K562 (cell line): ENCODE measurements around the gene AHNAK. TPM values are rescaled to one million over a fixed set of nuclear protein-coding genes. Genes with fewer than 3 reads are reported as not detected.

ENCODE experiments used
- BDP1 ChIP-seq: IDR thresholded peaks from 3 replicates; pipeline ENCODE4 v1.6.1; 2011; ENCODE audit not compliant: insufficient read length, insufficient read depth
- CAMTA2 ChIP-seq: fragments of 250-450 bp; sonication (Bioruptor Pico); conservative IDR thresholded peaks from 2 replicates; pipeline ENCODE4 v1.5.1; 2022
- CHD1 ChIP-seq: fragments of 200-600 bp; sonication (generic); IDR thresholded peaks from one replicate; pipeline ENCODE4 v1.6.1; 2012; ENCODE audit warnings: mild to moderate bottlenecking, moderate library complexity, low read length, inconsistent platforms
- HDAC1 ChIP-seq, 2 experiments: fragments of 450-650 bp; IDR thresholded peaks; 2 replicates each; pipeline ENCODE4 v1.6.1; 2016 to 2017; ENCODE audit warnings: inconsistent platforms in 1 of 2, mild to moderate bottlenecking in 1 of 2, moderate library complexity in 1 of 2
- HDGF ChIP-seq: fragments of 450-650 bp; IDR thresholded peaks from 2 replicates; pipeline ENCODE4 v1.6.1; 2016
- KAT7 ChIP-seq: sonication (generic); formaldehyde crosslinking; IDR thresholded peaks from 2 replicates; pipeline ENCODE4 v1.8.0; 2022; ENCODE audit warnings: missing genetic modification reagents, mild to moderate bottlenecking, borderline replicate concordance
- KDM2B ChIP-seq: fragments of 250-450 bp; sonication (Bioruptor Pico); IDR thresholded peaks from 2 replicates; pipeline ENCODE4 v1.8.0; 2021; ENCODE audit warnings: mild to moderate bottlenecking, moderate library complexity
- KDM4B ChIP-seq, 2 experiments: fragments of 450-650 bp in 1 of 2; sonication (generic) in 1 of 2; IDR thresholded peaks; 2 replicates each; pipeline ENCODE4 v1.6.1; 2016 to 2017; ENCODE audit warnings: borderline replicate concordance in 2 of 2, antibody characterized with exemption in 1 of 2, low read depth in 1 of 2, mild to moderate bottlenecking in 1 of 2
- MYC ChIP-seq, 2 experiments: fragments of 250-450 bp in 1 of 2; sonication (Bioruptor Pico) in 1 of 2; IDR thresholded peaks; 2 replicates each; pipeline versions ENCODE4 v1.5.1 to v1.6.1; 2012 to 2021; ENCODE audit warnings: low read depth in 2 of 2, borderline replicate concordance in 1 of 2, improper control_type of control experiment in 1 of 2, low read length in 1 of 2, mild to moderate bottlenecking in 1 of 2, moderate library complexity in 1 of 2
- MYNN ChIP-seq, 2 experiments: sonication (generic); formaldehyde crosslinking in 1 of 2; IDR thresholded peaks; 2 replicates each; pipeline versions ENCODE4 v1.5.0 to v1.6.1; 2016 to 2020; ENCODE audit warnings: antibody characterized with exemption in 1 of 2, missing genetic modification reagents in 1 of 2
- NELFE ChIP-seq: IDR thresholded peaks from 2 replicates; pipeline ENCODE4 v1.6.1; 2011; ENCODE audit warnings: mild to moderate bottlenecking; ENCODE audit not compliant: insufficient read depth, insufficient read length
- NR4A1 ChIP-seq, 2 experiments: fragments of 250-450 bp in 1 of 2; fragments of 450-650 bp in 1 of 2; sonication (Bioruptor Pico) in 1 of 2; IDR thresholded peaks; 2 replicates each; pipeline versions ENCODE4 v1.4.0 to v1.6.1; 2016 to 2020; ENCODE audit warnings: mild to moderate bottlenecking in 2 of 2, missing compliant biosample characterization in 1 of 2, missing genetic modification characterization in 1 of 2, moderate library complexity in 1 of 2
- POU5F1 ChIP-seq: fragments of 150-350 bp; IDR thresholded peaks from 2 replicates; pipeline ENCODE4 v1.6.1; 2014; ENCODE audit warnings: borderline replicate concordance, low read length, low read depth, mild to moderate bottlenecking; ENCODE audit not compliant: partially characterized antibody
- RBM17 ChIP-seq: fragments of 200-400 bp; formaldehyde crosslinking; IDR thresholded peaks from 2 replicates; pipeline ENCODE4 v1.6.1; 2017; ENCODE audit warnings: low read depth, mild to moderate bottlenecking, low read length, borderline replicate concordance
- RFX7 ChIP-seq: fragments of 250-450 bp; sonication (Bioruptor Pico); IDR thresholded peaks from 2 replicates; pipeline ENCODE4 v1.5.1; 2021; ENCODE audit warnings: mild to moderate bottlenecking
- SP1 ChIP-seq: sonication (generic); formaldehyde crosslinking; IDR thresholded peaks from 2 replicates; pipeline ENCODE4 v1.8.1; 2022; ENCODE audit warnings: mild to moderate bottlenecking, missing genetic modification reagents
- TFAP4 ChIP-seq: sonication (generic); formaldehyde crosslinking; IDR thresholded peaks from 2 replicates; pipeline ENCODE4 v1.8.0; 2022; ENCODE audit warnings: missing genetic modification reagents, mild to moderate bottlenecking, moderate library complexity, borderline replicate concordance
- TGIF2 ChIP-seq: sonication (generic); formaldehyde crosslinking; IDR thresholded peaks from 2 replicates; pipeline ENCODE4 v1.8.1; 2022; ENCODE audit warnings: mild to moderate bottlenecking, missing genetic modification reagents, moderate library complexity
- THRAP3 ChIP-seq: fragments of 450-650 bp; IDR thresholded peaks from 2 replicates; pipeline ENCODE4 v1.6.1; 2016; ENCODE audit warnings: mild to moderate bottlenecking, inconsistent platforms, borderline replicate concordance
- ZBTB49 ChIP-seq: sonication (generic); formaldehyde crosslinking; IDR thresholded peaks from 2 replicates; pipeline ENCODE4 v1.8.0; 2022; ENCODE audit warnings: missing genetic modification reagents, mild to moderate bottlenecking, borderline replicate concordance
- ZBTB8A ChIP-seq: fragments of 450-650 bp; IDR thresholded peaks from 2 replicates; pipeline ENCODE4 v1.6.1; 2018; ENCODE audit warnings: mild to moderate bottlenecking, moderate library complexity; ENCODE audit not compliant: partially characterized antibody
- ZSCAN32 ChIP-seq: fragments of 450-650 bp; formaldehyde crosslinking; IDR thresholded peaks from 2 replicates; pipeline ENCODE4 v1.4.0; 2020; ENCODE audit warnings: mild to moderate bottlenecking, moderate library complexity
- polyA plus RNA-seq, 8 experiments: library from polyadenylated mRNA; depleted of rRNA in 4 of 8; stranded (reverse) in 5 of 8; unstranded in 3 of 8; fragments of >200 nt; fragmentation: Nextera tagmentation in 2 of 8; fragmentation: Illumina TruSeq in 1 of 8; extraction: Ambion mirVana in 2 of 8; extraction: Trizol in 1 of 8; gene quantifications; 2 replicates each; pipeline versions ENCODE4 v1.2.1 to v1.2.3, GENCODE V29; 2011 to 2014; ENCODE audit warnings: inconsistent platforms in 1 of 8, missing spikeins in 1 of 8
- total RNA-seq, 7 experiments: library from RNA; depleted of rRNA in 6 of 7; stranded (reverse); fragments of >200 nt in 6 of 7; fragmentation: Illumina TruSeq in 2 of 7; extraction: Trizol in 2 of 7; gene quantifications; 2 replicates each; pipeline versions ENCODE4 v1.2.1 to v1.2.3, GENCODE V29; 2011 to 2021; ENCODE audit warnings: low replicate concordance in 1 of 7
- TF ChIP-seq, protein P1 (sequence below): IDR thresholded peaks from 2 replicates; pipeline ENCODE4 v1.6.1; 2012; ENCODE audit warnings: low read depth, low read length, improper control_type of control experiment, borderline replicate concordance

The AHNAK gene
- total and polyA plus RNA-seq, 9 of the 15 experiments (the other 6 are each of a cell fraction or from before 2014, with no cell fraction given) = 1.5 to 89.7 (median 45.0) TPM

DNA sequence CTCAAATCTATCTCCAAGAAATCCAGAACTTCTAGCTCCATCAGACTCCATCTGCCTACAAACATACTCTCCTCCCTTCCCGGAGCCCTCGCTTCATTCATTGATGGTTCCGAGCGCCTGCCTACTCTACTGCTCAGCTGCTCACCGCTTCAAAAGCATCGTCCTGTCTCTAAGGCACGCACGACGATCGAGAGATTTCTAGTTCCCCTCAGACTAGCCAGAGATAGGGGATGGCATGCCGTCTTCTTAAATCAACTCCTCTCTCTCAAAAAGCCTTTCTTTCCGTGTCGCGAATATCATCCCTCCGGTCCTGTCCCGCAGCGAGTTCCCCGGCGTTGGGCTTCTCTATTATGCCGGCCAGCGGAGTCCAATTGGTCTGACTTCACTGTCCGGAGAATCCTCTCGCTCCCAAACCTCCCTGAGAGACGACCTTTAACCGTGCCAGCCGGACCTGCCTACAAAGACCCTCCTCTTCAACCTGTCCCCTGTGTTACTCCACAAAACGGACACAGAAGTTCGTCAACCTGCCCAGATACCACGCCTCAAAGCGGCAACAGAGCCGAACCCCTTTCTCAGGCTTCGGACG is 26.5 kb upstream of the AHNAK start (continued):
- TF ChIP-seq ZBTB49 (CRISPR knock-in tag) = 0 out of 2 replicates have a peak, but pooled peaks have one; percentile 23
- TF ChIP-seq MYC (IDR thresholded peaks at IDR 0.05; ENCODE audit: low read depth, low read length) = no peak
- peak; percentile 76; the same call in 1 of the 2 replicates for TF ChIP-seq MYC (CRISPR knock-in tag; IDR thresholded peaks at IDR 0.05; ENCODE audit: borderline replicate concordance, low read depth)
- TF ChIP-seq ZBTB8A = no peak
- TF ChIP-seq CAMTA2 = no peak
- no peak for TF ChIP-seq KDM4B (IDR thresholded peaks at IDR 0.05; ENCODE audit: borderline replicate concordance in 2 of 2, low read depth in 1 of 2)
- no peak for TF ChIP-seq RFX7
- no peak for TF ChIP-seq ZSCAN32 (CRISPR knock-in tag)
- TF ChIP-seq SP1 (CRISPR knock-in tag) = no peak
- no peak for TF ChIP-seq BDP1
- TF ChIP-seq KDM2B (CRISPR knock-in tag) = no peak
- no peak for TF ChIP-seq POU5F1
- no peak for TF ChIP-seq TGIF2 (CRISPR knock-in tag)
- TF ChIP-seq HDAC1 (IDR thresholded peaks at IDR 0.05) = peak in 1 of 2 experiments; percentile 29; a peak in 1 of 4 replicates
- no peak for TF ChIP-seq KAT7
- TF ChIP-seq HDGF = no peak; the same call in 1 of the 2 replicates
- no peak for TF ChIP-seq RBM17
- TF ChIP-seq, protein P1, sequence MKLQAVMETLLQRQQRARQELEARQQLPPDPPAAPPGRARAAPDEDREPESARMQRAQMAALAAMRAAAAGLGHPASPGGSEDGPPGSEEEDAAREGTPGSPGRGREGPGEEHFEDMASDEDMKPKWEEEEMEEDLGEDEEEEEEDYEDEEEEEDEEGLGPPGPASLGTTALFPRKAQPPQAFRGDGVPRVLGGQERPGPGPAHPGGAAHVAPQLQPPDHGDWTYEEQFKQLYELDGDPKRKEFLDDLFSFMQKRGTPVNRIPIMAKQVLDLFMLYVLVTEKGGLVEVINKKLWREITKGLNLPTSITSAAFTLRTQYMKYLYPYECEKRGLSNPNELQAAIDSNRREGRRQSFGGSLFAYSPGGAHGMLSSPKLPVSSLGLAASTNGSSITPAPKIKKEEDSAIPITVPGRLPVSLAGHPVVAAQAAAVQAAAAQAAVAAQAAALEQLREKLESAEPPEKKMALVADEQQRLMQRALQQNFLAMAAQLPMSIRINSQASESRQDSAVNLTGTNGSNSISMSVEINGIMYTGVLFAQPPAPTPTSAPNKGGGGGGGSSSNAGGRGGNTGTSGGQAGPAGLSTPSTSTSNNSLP = no peak
- TF ChIP-seq CHD1 = peak; percentile 81
- TF ChIP-seq MYNN (IDR thresholded peaks at IDR 0.05) = no peak
- TF ChIP-seq MYNN (CRISPR knock-in tag; IDR thresholded peaks at IDR 0.05) = no peak
- no peak for TF ChIP-seq TFAP4
- TF ChIP-seq NR4A1 (CRISPR knock-in tag; IDR thresholded peaks at IDR 0.05) = no peak
- TF ChIP-seq NR4A1 (tag; IDR thresholded peaks at IDR 0.05) = no peak
- no peak for TF ChIP-seq NELFE
- 0 out of 2 replicates have a peak, but pooled peaks have one; percentile 56 for TF ChIP-seq THRAP3
